ENCODE measurements around the gene ZNF219. TPM values are rescaled to one million over a fixed set of nuclear protein-coding genes. Genes with fewer than 3 reads are reported as not detected.
A peak's percentile ranks its signal among the peaks of the same experiment; 100 is the strongest.

ZNF219 gene
- total and polyA plus RNA-seq, 2 of the 13 experiments (the other 11 are each of a cell fraction or from before 2014, with no cell fraction given), result 34.5 to 36.6 TPM

- TF ChIP-seq RERE (CRISPR knock-in tag; IDR thresholded peaks at IDR 0.05; ENCODE audit: low read depth), result no peak
- TF ChIP-seq PCBP2 (optimal IDR thresholded peaks at IDR 0.05; ENCODE audit: low read depth, low read length, poor library complexity, severe bottlenecking), result peak; percentile 44
- no peak for TF ChIP-seq ZNF468 (CRISPR knock-in tag; IDR thresholded peaks at IDR 0.05)
- no peak for TF ChIP-seq ZNF619 (CRISPR knock-in tag; IDR thresholded peaks at IDR 0.05)
- no peak for TF ChIP-seq GABPA (IDR thresholded peaks at IDR 0.05; ENCODE audit: low read depth, low read length)
- no peak for TF ChIP-seq GABPA (CRISPR knock-in tag; IDR thresholded peaks at IDR 0.05; ENCODE audit: low read depth)
- no peak for TF ChIP-seq FOXM1 (CRISPR knock-in tag; IDR thresholded peaks at IDR 0.05)
- TF ChIP-seq RFXANK (CRISPR knock-in tag; IDR thresholded peaks at IDR 0.05), result no peak
- TF ChIP-seq ZNF33B (CRISPR knock-in tag; IDR thresholded peaks at IDR 0.05), result 0 out of 2 replicates have a peak, but pooled peaks have one; percentile 21
- TF ChIP-seq PAWR (CRISPR knock-in tag; IDR thresholded peaks at IDR 0.05; ENCODE audit: borderline replicate concordance), result 0 out of 2 replicates have a peak, but pooled peaks have one; percentile 95
- no peak for TF ChIP-seq ZNF496 (CRISPR knock-in tag; IDR thresholded peaks at IDR 0.05; ENCODE audit: insufficient replicate concordance)
- no peak for TF ChIP-seq TMF1 (CRISPR knock-in tag; IDR thresholded peaks at IDR 0.05; ENCODE audit: low read depth)
- TF ChIP-seq ZFP36 (IDR thresholded peaks at IDR 0.05; ENCODE audit: borderline replicate concordance, low read depth, low read length, partially characterized antibody), result no peak
- no peak for TF ChIP-seq ATF5 (CRISPR knock-in tag; IDR thresholded peaks at IDR 0.05; ENCODE audit: low read depth)
- peak; percentile 62 for TF ChIP-seq MED1 (CRISPR knock-in tag; IDR thresholded peaks at IDR 0.05)
- TF ChIP-seq HDAC1 (CRISPR knock-in tag; IDR thresholded peaks at IDR 0.05), result peak; percentile 90
- peak; percentile 91 for TF ChIP-seq E2F1 (CRISPR knock-in tag; IDR thresholded peaks at IDR 0.05)
- TF ChIP-seq MYC (CRISPR knock-in tag; IDR thresholded peaks at IDR 0.05; ENCODE audit: borderline replicate concordance), result peak; percentile 34; the same call in 1 of the 2 replicates
- no peak; the same call in 1 of the 2 replicates for TF ChIP-seq JDP2 (CRISPR knock-in tag; IDR thresholded peaks at IDR 0.05; ENCODE audit: borderline replicate concordance)
- no peak for TF ChIP-seq SKI (IDR thresholded peaks at IDR 0.05; ENCODE audit: partially characterized antibody)
- peak; percentile 16; the same call in 1 of the 2 replicates for TF ChIP-seq CBFB (CRISPR knock-in tag; IDR thresholded peaks at IDR 0.05)
- TF ChIP-seq, protein P1, sequence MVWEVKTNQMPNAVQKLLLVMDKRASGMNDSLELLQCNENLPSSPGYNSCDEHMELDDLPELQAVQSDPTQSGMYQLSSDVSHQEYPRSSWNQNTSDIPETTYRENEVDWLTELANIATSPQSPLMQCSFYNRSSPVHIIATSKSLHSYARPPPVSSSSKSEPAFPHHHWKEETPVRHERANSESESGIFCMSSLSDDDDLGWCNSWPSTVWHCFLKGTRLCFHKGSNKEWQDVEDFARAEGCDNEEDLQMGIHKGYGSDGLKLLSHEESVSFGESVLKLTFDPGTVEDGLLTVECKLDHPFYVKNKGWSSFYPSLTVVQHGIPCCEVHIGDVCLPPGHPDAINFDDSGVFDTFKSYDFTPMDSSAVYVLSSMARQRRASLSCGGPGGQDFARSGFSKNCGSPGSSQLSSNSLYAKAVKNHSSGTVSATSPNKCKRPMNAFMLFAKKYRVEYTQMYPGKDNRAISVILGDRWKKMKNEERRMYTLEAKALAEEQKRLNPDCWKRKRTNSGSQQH (CRISPR knock-in tag; IDR thresholded peaks at IDR 0.05; ENCODE audit: low read depth), result no peak; the same call in 1 of the 2 replicates
- no peak for TF ChIP-seq HMGA1 (CRISPR knock-in tag; conservative IDR thresholded peaks at IDR 0.05)
Observed at GRCh38 chr14:21069388-21070082, 28.9 kb downstream of the ZNF219 start (continued).

All from HepG2 (cell line).